ENCODE results near the gene MAGI1. TPM values are rescaled to one million over a fixed set of nuclear protein-coding genes. Genes with fewer than 3 reads are reported as not detected.

MAGI1 gene
- polyA plus RNA-seq, 1 donor: 32.7 TPM

- DNase-seq: no peak
These were observed 24.1 kb downstream of the MAGI1 start for GRCh38 chr3:66014651-66015050.

DNA sequence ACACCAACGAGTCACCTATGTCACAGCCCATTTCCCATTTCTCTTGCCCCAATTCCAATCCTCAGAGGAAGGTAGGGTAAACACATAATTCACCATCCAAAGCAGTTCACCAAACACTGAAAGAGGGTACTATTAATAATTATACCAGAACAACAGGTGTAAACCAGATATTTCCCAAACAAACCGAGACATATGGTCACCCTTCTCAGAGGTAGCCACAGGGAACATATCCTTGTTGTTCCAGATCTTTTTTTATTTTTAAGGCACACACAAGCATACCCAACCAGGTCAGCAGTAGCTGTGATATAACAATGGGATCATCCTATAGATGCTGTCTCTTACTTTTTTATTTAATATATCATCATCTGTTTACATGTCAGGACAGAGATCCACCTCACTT is 24.7 kb downstream of the MAGI1 start:
- DNase-seq: no peak

DNA sequence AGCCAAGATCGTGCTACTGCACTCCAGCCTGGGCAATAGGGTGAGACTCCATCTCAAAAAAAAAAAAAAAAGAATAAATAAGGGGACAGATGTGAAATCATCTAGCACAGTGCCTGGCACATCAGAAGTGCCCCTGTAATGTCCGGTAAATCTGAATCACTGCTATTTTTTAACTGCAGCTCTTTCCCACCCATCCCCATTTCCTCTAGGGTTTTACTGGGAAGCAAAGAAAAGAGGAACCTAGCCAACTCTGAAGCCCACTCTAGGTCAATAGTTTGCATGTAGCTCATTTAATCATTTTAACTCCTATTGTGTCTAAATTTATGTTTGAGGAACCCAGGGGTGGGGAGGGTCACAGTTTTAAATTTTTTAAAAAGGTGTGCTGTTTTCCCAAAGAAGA is 26.0 kb downstream of the MAGI1 start:
- DNase-seq: no peak

GRCh38 chr3:66010739-66011655 is 27.7 kb downstream of the MAGI1 start:
- no peak for DNase-seq

DNA sequence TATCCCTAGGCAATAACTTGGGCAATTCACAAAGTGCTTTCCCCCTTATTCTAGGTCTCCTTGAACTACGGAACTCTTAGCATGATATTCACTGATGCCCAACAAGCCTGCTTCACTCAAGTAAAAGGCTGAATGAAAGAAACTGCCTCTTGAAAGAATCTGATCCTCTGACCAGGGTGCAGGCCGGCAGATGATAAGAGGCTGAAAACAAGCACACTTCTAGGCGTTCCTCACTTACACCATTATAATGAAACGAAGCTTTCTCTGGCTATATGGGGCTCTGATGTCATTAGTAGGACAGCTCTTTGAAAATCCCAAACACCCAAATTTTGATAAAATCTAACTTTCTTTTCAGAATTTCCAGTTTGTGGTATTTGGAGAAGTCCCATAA is 28.4 kb downstream of the MAGI1 start:
- DNase-seq: no peak

DNA sequence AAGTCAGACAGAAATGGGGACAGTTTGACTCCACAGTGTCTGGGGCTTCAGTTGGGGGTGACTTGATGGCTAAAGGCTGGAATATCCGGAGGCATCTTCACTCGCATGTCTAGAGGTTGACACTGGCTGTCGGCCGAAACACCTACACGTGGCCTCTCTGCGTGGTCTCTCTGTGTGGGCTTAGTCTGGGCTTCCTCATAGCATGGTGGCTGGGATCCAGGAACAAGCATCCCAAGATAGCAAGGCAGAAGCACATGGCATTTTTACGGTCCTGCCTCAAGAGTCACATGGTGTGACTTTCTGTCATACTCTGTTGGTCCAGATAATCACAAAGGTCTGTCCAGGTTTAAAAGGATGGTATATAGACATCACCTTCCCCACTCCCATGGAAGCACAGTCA is 34.5 kb downstream of the MAGI1 start:
- DNase-seq: no peak

GRCh38 chr3:66001626-66002025 is 37.1 kb downstream of the MAGI1 start:
- DNase-seq: no peak

DNA sequence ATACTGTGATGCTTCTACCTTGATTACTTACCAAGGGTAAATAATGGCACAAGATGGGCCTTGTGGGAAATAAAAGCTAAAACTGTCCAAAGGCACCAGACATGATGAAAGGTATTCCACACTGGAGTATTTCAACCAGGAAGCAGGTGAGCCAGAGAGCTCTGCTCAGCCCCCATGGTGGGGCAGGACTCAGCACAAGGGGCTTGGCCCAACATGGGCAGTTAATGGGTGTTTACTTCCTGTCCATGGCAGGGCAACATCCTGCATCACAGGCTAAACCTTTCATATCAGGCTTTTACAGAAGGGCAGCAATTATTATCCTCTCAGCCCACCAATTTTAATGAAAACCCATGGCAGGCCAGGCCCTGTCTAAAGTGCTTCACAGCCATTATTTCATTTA is 38.2 kb downstream of the MAGI1 start:
- DNase-seq: no peak

DNA sequence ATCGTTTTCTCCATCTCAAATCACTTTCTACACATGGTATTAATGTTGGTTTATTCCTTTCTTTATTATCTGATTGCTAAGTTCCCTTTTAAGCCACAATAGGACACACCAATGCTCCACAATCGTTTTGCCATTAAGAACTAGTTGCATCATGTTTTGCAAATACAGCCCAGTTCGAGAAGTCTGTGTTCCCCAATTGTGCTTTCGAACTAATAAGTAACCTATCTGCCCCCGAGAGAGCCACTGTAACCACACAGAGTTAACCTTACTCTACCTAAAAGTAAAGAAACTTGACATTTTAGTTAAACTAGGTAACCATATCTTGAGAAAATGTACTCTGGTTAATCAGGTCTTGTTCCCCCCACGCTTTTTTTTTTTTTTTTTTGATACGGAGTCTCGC is 39.1 kb downstream of the MAGI1 start:
- no peak for DNase-seq

DNA sequence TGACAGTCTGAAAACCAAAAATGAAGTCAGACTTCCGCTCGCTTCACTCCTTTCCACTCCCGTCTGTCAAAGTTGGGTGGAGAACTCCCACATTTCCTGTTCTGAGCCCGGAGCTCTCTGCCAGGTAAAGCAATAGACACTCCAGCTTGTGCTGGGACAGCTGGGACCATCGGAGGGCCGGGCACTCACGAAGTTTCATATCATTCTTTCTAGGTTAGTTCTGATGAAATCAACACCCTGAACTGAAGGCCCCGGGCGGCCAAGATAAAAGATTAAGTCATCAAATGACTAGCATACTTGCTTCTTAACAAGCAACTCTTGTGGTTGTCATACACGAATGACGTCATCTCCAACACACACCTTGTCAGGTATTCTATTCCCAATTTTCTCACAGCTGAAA is 42.1 kb downstream of the MAGI1 start:
- DNase-seq: no peak

DNA sequence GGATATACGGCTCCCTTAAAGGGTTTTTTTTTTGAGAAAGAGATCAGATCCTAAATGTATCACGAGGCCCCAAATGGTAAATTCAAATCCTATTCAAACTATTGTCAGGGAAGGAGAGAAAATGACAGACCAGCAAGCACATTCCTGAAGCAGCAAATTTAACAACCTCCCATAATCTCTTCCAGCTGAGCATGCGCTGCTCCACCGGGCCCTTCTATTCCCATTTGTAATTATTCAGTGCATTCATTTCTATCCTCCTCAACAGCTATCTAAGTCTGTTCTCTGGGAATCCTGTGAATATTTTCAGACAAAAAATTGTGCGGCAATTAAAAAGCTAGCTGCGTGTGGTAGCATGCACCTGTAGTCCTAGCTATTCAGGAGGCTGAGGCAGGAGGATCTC is 43.2 kb downstream of the MAGI1 start:
- no peak for DNase-seq

DNA sequence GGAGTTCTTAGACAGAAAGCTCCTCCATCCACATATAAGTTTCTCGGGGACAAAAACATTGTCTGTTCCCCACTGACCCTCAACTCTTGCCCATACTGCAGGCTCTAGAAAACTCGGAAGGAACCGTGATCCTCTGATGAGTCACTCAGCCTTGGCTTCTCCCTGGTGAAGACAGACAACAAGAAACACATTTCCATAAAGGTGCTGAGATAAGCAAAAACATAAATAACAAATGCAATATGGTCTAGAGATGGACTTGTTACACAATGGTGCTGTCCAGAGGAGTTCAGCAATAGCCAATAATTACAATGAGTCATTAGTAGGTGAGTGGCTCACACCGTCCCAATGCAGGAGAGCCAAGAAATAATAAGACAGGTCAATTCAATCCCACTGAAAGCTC is 43.7 kb downstream of the MAGI1 start:
- DNase-seq: no peak

DNA sequence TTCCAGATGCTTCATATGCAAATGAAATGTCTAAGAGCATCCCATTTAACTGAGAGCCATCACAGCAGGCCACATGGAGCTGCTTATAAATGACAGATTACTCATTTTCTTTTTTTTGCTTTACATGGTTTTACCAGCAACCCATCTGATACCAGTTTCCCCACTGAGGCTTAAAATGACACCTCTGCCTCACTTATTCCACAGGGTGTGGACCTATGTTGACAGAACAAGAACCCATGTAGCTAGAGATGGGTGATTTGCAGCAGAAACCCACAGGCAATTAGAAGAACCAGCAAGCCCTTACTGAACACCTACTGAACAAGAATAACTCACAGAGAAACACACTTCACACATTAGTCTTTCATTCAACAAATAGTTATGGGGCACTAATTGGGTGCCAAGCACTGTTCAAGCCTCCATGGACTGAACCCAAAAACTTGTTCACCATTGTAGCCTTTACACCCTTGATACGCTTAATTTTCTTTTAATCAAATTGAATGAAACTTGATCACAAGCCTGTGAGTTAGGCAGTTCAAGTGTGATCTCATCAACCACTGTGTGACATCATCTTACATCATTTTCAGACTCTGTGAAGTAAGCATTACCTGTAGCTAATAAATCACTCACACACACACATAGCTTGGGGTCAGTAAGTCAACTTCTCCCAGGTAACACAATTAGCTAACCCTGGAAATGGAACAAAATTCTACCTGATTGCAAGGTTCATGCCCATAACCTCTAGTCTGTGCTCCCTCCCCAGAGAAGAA is 45.4 kb downstream of the MAGI1 start:
- DNase-seq: no peak

GRCh38 chr3:65992106-65992505 is 46.6 kb downstream of the MAGI1 start:
- no peak for DNase-seq

- no peak for DNase-seq
These were observed 50.1 kb downstream of the MAGI1 start for GRCh38 chr3:65988411-65989180.

DNA sequence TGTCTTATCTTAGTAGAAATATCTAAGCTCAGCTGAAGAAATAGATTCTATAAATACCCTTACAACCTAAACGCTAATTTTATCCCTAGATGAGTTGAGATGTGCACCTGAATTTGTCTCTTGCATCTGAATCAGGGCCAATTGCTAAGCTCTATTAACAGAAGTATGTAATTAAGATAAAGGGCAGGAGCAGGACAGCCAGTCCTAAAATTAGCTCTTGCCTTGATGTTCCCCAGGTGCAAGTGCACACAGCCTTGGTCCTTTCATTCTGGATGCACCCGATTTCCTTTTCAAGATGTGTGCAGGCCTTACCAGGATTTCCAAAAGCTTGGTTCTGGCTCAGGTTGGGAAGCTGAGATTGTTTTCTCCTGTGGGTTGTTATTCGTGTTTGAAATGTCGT is 52.4 kb downstream of the MAGI1 start:
- no peak for DNase-seq

- DNase-seq: no peak
These were observed 53.7 kb downstream of the MAGI1 start for GRCh38 chr3:65984975-65985374.

DNA sequence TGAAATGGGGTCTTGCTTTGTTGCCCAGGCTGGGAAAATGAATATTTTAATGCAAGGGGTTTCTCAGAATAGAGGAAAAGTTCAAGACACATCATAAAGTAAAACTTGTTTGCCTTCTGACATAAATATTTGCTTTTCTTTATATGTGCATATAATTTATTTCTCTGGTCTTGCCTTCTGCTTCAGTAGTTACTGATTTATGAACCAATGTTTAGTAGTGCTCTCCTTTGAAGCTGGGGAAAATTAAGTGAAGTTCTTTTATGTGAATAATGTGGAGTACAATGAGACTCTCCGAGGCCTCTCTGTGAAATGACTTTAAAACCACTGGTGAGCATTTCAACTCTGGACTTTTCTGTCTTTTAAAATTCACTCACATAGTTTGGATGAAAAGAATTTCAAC is 55.6 kb downstream of the MAGI1 start:
- peak; percentile 22 for DNase-seq

- no peak for DNase-seq
These were observed 59.0 kb downstream of the MAGI1 start for GRCh38 chr3:65979731-65980130.

- no peak for DNase-seq
These were observed 59.6 kb downstream of the MAGI1 start for GRCh38 chr3:65979162-65979561.

- DNase-seq: no peak
These were observed 60.6 kb downstream of the MAGI1 start for GRCh38 chr3:65978116-65978515.

DNA sequence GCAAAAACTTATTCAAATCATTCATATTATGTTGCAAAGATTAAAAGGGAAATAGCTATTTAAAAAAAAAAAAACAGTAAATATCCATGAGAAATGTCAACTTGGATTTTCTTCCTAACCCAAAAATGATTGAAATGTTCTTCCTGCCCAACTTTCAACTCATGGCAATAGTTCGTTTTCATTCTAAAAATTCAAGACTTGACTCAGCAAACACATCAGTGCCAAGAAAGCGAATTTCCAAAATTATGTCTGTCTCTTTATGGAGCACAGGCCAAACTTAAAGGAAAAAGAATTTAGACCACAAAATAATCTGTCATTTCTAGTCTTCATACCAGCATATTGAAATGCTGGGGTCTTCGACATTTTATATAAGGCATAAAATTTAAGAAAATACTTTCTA is 63.7 kb downstream of the MAGI1 start:
- DNase-seq: no peak

GRCh38 chr3:65974509-65974908 is 64.2 kb downstream of the MAGI1 start:
- no peak for DNase-seq

All from left kidney (tissue), 2 donors.